ENCODE data around the gene PRPF19.

DNA sequence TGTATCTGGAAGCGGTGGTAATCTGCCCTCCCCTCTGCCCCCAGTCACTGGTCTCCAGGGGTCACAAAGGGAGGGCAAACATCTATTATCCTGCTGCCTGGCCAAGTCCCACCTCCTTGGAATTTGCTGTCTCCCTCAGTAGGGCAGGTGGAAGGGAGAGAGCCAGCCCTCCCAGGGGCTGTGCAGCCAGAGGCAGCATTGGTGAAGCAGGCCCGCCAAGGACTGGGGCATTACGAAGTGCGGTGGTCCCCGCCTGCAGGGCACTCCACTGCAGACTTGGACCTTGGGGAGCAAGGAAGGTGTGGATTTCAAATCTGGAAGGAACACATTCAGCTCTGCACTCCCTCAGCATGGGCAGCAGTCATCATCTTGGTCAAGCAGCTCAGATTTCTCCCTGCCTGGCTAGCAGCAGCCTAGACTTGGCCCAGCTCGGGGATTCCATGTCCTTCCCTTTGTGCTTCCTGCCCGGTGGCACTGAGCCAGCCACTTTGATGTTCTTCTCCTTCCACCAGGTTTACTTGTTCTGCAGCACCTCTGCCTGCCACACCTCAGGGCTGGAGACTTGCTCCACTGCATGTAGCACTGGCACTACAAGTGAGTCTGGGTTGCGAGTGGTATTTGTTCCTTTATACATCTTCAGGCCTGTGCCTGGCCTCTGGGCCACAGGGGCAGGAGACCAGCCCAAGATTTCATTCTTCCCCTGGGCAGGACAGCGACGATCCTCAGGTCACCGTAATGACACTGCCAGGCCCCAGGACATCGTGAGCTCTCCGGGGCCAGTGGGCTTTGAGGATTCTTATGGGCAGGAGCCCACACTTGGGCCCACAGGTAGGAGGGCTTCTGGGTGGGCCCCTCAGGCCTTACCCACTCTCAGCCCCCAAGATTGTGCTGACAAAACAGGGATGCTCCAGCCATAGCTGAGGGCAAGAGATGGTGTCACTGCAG is 31.7 kb downstream of the PRPF19 start:
- TF ChIP-seq CTCF (conservative IDR thresholded peaks at IDR 0.05; ENCODE audit: low read length) (no peak), EZH2phosphoT487 (IDR thresholded peaks at IDR 0.05; ENCODE audit: borderline replicate concordance) (no peak)
